Measurements from ENCODE around the gene RAD51B. TPM values are rescaled to one million over a fixed set of nuclear protein-coding genes. Genes with fewer than 3 reads are reported as not detected.
"Not testable (repeated sequence)": the region's sequence is repeated elsewhere in the genome, so short reads cannot be mapped to it uniquely, and the experiment has no call there.

Gene RAD51B
- polyA plus RNA-seq, 1 donor = 7.3 TPM

DNA sequence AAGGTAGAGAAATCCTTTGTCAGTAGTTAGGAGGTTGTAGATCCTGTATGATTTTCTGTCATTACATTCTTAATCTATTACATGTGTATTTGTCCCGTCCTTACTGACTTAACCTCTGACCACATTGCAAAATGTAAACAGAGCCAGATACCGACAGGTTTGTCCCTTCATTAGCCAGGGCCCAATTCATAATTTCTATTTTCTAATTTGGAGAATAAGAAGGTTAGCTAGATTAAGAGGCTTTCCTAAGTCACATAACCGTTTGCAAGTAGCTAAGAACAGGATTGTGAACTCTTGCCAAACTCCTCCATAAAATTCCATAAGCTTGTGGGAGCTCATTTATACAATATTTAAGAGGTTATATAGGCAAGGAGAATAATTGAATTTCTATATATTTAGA is 352.6 kb downstream of the RAD51B start:
- DNase-seq (ENCODE audit: low read depth) = no peak

DNA sequence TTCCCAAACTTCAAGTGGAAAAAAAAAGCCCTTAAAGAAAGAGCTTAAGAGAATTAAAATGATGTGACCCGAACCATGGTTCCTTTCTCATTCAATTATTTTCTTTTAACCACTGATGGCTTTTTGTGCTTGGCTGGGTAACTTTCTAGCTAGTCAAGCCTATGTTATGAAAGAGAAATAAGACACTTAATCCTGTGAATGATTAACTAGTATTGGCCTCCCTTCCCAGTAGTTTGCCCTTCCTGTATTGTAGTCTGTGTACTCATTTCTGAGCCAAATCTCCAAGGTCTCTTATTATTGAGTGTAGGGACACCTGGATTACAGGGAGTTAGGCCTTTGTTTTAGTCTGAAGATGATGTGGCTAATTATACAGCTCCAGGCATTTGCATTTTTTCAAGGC is 353.0 kb downstream of the RAD51B start:
- no peak for DNase-seq (ENCODE audit: low read depth)

DNA sequence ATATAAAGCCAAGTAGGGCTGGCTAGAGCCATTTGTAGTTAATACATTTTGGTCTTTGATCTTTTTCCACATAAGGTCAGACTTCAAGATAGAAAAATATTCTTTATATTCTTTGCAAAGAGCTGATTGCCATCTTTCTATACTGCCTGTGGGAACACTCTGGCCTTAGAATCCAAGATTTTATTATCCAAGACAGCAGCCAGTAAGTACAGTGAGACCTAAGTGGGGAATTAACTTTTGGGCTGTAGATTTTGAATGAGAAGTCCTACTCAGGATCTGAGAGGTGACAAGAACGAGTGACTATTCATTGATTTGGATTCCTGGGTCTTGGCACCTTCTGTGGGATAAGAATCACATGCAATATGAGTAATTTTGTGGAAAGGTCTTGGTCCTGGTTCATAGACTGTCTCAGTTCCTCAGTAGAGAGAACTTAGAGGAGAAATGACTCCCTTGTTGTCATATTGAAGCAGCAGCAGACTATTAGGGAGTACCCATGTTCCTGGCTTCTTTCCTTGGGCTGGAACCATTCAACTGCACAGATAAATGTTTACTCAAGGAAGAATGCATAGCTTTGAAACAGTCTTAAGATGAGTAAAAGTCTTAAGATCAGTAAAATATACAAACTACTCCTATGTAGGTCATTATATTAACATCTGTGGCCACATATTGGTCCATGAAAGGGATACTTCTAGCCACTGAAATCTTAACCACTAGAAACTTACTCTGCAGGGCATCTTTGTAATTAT is 353.8 kb downstream of the RAD51B start:
- DNase-seq (ENCODE audit: low read depth) = no peak

DNA sequence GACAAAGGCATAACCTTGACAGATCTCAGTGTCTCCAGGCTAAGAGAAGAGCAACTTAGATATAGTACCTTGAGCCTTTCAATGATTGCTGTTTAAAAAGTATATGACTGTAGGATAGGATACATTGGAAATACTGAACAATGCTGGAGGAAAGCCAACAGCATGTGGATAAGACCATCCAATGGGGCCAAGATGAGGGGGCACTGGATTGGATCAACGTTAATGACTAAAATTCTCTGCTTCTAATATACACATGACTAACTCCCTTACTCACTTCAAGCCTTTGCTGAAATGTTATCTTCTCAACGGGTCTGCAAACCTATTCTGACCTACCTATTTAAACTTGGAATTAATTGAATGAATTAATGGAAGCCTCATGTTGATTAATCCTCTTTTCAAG is 354.9 kb downstream of the RAD51B start:
- DNase-seq (ENCODE audit: low read depth) = no peak

DNA sequence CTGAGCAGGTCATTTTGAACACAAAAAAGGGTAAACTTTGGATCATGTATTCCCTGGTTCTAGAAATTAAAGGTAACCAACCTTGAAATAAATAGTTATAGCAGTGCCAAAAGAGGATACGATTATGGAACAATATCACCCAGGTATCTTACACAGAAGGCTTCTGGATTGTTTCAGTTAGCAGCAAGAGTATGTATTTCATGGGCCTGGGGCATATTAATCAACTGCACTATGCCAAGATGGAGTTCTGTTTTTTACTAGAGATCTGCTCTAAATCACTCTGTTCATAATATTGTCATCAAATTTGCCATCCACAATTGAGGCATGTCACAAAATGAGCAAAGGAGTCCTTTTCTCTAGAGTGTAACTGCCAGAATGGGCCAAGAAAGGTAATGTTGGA is 357.1 kb downstream of the RAD51B start:
- no peak for DNase-seq (ENCODE audit: low read depth)

DNA sequence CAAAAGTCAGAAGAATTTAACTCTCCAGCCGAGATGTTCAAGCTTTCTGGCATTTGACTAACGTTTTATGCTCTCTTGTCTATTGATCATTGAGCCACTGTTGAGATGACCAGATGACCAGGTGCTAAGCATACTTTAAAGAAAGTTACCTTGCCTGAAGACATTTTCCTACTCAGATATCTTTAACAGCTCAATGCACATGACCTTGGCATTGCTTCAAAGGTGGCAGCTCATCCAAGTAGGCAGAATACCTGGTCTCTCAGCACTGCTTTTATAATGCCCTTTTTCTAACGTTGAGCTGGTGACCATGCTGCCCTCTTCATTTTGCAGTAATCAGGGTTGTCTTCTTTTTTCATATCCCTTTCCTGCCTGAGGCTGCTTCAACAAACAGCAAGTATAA is 358.1 kb downstream of the RAD51B start:
- no peak for DNase-seq (ENCODE audit: low read depth)

DNA sequence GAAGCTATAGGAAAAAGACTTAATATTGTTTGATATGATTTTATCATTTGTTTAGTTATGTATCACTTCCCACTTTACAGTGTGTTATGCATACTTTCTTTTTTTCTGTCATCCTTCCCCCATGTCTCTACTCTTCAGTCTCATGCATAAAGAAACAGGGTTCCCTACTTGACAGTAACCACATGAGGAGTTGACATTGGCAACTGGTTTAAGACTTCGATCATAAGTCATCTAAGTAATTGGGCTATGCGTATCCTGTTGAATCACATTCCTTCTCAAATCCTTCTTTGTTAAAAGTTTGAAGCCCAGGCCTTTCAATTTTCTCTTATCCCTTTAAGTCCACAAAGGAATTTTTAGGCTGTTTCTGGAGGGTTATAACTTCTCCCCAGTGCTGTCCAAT is 358.7 kb downstream of the RAD51B start:
- DNase-seq (ENCODE audit: low read depth) = no peak

DNA sequence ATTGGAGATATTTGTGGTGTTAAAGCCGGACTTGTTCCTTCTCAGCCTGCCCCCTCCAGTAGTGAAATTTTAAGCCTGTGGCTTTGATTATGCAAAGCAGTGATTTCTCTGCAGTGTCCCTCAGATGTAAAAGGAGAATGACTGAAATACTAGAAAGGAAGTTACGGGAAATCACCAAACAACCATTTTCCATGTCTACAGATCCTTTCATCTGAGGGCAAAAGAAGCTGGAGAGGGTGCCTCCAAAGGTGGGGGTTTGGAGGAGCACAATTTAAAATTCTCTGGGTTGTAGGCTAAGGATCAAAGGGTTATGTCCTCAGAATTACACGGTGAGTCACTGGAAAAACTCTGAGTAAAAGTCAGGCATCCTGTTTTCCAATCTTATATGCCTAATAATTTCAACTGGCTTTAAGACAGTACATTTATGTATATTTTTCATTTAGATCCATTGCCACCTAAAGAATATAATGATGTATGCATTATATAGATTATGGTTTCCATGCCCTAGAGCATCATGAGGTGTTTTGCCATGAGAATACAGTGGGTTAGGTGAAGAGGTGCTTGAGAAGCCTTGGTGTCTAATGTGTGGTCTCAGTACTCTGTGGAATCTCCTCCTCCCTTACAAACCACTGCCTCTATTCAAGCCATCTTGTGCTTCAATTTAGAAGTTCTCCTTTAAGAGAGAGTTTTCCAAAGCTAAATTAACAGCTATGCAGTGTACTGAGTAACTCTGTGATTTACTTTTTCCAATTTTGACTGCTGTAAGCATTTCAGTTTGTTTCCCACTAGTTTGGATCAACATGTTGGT is 362.1 kb downstream of the RAD51B start:
- DNase-seq (ENCODE audit: low read depth) = no peak

DNA sequence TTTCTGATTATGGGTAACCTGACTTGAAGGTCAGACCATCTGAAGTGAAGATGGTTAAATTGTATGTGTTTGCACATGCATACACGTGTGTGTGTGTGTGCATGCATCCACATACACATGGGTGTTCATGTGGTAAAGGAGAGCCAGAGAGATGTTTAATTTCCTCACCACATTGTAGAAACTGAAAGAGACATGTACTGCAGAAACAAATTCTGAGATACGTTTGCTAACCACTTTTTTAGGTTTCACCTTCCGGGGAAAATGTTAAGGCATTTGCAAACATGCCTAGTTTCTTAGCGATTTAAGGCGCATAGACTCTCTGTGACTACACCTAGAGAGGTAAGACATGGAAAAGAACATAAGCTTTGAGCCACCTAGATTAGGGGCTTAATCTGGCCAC is 362.9 kb downstream of the RAD51B start:
- DNase-seq (ENCODE audit: low read depth) = no peak

DNA sequence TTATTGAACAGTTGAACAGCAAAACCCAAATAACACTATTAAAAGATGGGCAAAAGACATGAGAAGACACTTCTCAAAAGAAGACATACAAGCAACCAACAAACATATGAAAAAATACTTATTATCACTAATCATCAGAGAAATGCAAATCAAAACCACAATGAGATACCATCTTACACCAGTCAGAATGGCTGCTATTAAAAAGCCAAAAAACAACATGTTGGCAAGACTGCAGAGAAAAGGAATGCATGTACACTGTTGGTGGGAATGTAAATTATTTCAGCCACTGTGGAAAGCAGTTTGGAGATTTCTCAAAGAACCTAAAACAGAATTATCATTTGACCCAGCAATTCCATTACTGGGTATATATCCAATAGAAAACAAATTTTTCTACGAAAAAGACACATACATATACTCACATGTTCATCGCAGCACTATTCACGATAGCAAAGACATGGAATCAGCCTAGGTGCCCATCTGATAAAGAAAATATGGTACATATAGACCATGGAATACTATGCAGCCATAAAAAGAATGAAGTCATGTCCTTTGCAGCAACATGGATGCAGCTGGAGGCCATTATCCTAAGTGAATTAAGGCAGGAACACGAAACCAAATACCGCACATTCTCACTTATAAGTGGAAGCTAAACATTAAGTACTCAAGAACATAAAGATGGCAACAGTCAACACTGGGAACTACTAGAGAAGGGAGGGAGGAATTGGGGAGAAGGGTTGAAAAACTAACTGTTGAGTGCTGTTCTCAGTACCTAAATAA is 367.1 kb downstream of the RAD51B start:
- DNase-seq (ENCODE audit: low read depth) = not testable (repeated sequence)

DNA sequence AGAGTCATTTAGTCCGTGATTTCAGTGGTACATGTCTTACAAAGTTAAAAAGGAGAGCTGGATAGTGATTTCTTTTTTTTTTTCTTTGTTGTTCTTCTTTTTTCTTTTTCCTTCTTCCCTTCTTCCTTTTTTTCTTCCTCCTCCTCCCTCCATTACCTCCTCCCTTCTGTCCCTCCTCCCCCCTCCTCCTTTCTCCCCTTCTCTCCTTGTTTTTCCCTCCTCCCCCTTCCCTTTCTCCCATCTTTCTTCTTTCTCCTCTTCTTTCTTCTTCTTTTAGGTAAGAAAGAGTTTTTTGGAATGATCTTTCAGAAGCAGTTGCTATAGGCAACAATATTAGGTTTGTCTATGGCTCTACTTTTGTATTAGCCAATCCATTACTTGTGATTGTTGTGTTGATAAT is 368.6 kb downstream of the RAD51B start:
- no peak for DNase-seq (ENCODE audit: low read depth)

DNA sequence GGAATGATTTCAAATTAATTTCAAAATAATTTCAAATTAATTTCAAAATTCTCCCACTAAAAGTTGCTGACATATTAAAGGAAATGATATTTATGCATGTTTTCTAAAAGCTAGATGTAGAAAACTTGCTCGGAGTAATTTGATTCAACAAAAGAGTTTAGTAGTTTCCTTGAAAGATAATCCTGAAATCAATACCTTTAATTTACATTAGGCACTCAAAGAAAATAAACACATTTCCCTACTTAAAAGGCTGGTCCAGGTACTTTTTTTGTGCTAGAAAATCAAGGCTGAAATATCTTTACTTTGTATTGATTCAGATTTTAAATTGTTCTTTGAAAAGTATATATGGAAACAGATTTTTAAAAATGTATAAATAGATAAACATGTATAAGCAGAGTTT is 370.5 kb downstream of the RAD51B start:
- no peak for DNase-seq (ENCODE audit: low read depth)

DNA sequence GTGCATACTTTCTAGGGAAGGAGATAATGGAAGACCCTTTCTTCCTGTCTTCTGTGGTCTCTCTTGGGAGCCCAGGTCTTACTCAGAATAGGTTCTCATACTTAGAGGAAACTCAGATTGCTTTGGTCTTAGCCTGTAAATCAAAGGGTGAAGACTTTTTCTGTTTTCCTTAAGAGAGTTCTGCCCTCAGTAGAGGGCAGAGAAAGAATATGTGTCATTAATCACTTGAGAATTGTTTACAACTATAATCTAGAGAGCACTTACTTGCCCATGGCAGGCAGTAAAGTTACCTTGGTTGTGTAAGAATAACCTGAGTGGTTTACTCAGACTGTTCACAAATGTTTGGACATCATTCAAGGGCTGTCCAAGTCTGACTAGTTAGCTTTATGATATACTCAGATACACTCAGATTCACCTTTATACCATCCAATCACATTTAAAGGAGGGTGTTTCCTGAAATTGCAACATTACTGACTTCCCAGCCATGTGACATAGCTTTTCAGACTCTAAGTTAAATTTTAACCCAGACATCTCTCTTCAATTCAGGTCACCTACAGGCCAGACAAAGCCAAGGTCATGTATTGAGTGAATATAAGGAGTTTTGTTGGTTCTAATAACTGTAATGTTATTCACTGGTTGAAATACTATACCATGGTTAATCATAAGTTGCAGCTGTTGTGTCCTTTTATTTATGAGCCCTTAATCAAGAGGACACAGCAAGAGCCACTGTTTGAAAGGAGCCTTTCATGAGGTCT is 372.2 kb downstream of the RAD51B start:
- DNase-seq (ENCODE audit: low read depth) = no peak

DNA sequence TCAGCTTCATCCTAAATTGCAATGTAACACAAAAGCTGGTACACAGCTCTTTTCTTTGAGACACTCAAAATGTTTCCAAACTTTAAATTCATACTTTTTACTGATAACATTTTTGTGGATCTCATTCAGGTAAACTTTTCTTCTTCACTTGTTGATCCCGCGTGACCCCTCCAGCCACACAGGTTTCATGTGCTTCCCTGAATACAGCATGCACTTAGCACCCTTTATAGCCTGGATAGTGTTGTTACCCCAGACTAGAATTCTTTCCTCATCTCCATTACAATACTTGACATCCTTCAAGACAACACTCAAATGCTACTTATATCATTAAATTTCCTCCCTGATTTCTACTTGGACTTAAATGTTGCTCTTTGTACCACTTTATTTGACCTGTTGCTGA is 373.4 kb downstream of the RAD51B start:
- DNase-seq (ENCODE audit: low read depth) = no peak

DNA sequence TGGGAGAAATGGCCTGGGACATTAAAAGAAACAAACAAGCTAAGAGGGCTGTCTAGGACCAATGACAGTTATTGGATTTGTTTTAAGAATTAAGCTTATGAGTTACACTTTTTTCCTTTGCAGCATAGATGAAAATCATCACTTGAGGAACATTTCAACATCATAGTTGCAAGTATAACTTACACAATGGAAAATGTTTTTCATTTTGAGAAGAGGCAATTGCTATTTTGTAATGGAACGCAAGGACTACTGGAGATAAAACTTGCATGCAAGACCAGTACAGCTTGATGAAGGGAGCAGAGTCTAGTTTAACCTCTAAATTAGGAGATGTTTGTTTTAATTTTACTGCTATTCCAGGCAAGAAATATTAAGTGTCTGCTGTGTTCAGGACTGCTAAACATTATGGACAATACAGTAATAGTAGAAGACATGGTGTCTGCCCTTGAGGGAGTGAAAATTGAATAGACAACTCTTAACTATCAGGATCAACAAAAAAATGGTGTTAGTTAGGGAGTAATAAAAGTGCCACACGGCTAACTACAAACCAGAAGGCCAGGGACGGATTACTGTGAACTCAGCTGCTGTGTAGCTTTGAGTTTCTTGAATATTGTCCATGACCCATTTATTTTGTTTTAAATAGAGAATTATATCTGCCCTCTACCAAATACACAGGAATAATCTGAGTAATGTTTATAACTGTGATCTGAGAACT is 374.5 kb downstream of the RAD51B start:
- DNase-seq (ENCODE audit: low read depth) = no peak

DNA sequence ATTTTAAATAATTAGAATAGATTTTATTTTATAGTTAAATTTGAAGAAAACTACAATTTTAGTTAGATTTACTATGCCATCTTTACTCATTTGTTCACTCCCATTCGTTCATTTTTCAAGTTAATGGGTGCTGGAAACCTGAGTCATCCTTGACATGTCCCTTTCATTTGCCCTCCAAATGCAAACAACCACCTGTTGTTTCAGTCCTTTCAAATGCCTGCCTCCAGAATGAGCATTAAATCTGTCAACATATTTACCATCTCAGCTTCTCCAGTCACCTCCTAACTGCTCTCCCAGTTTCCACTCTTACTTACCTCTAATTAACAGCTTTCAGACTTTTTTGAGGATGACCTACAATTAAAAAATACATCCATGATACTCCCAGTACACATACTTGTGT is 375.5 kb downstream of the RAD51B start:
- DNase-seq (ENCODE audit: low read depth) = no peak

DNA sequence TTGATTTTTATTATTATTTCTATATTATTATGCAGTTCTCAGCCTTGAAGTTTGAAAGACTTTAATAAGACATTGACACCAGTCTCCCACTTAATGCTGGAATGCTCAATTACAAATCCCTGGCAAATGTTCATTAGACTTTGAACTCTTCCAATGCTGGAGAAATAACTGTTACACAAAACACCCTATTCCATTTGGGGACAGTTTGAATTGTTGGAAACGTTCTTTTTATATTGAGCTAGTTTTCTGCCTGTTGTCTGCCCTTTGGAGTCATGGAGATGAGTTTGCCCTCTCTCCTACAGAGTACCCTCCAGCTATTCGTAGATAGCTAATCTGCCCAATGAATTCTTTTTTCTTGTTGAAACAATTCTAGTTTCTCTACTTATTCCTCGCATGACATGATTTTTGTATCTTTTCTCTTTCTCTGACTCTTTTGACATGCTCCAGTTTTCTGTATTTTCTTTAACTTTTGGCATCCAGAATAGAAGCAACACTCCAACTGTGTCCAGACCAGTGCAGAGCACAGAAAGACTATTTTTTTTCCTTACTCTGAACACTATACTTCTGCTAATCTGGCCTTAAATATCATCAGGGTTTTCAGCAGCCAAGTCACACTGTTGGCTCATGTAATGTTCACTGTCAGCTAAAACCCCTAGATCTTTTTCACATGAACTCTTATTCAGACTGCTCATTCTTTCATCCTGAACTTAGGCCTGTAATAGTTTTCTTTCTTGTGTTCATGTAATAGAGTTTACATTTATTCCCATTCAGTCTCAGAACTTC is 379.3 kb downstream of the RAD51B start:
- no peak for DNase-seq (ENCODE audit: low read depth)

DNA sequence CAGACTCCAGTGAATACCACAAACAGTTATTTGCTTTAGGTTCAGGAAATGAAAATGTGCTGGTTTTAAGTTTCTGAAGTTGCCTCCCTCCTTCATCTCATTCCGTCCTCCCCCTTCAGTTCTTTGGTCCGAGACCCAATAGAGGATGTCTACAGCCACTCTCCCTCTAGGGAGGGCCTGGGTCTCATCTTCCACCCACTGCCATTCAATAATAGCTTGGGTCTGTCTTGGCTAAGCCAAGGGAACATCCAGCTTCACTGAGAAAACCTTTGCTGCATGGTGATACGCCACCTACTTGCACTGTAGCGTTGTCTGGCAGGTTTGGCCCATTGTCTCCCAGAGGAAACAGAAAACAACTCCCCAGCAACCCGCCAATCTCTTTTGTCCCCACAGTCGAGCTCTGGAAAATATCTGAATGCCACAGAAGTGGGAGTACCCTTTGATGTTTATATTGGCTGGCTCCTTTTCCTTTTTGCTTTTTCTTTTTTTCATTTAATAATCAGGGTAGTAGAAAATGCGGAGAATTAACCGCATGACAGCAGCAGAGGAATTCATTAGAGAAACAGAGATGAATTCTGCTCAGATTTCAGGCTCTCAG is 380.1 kb downstream of the RAD51B start:
- DNase-seq (ENCODE audit: low read depth) = no peak

DNA sequence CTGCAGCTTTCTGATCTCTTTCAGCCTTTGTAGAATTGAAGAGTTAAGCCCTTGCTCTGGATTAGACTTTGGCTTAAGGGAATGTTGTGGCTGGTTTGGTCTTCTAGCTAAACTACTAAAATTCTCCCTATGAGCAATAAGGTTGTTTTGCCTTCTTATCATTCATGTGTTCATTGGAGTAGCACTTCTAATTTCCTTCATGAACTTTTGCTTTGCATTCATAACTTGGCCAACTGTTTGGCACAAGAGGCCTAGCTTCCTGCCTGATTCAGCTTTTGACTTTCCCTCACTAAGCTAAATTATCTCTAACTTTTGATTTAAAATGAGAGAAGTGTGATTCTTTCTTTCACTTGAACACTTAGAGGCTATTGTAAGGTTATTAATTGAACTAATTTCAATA is 384.3 kb downstream of the RAD51B start:
- DNase-seq (ENCODE audit: low read depth) = no peak

DNA sequence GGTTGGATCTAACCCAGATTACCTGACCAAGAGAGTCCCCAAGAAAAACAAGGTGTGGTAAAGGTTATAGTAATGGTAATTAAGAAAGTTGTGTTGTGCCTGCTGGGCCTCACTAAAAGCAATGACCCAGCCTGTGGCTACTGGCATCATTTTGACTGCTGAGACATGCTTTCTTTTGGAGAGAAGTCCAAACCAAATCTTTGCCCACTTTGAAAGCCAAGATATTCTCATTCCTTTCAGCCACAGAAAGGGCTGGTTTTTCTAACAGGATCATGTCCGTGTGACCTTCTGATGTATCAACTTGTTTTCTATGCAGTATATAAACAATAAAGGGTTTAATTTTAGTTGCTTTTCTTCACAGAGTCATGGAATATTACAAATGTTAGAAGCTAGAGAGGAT is 388.6 kb downstream of the RAD51B start:
- DNase-seq (ENCODE audit: low read depth) = no peak
